Stimulated activated CD4-positive, alpha-beta T cell treated with anti-CD3 and anti-CD28 coated beads, TNF-alpha, amount 100 ng/mL, for 48 hours (primary cell): ENCODE measurements around the gene TMPRSS3.

Experiments
- DNase-seq, 3 donors: peaks; one replicate each; pipeline ENCODE4 v3.0.0-alpha.2; 2020; ENCODE audit warnings: low read depth in 3 of 3

TMPRSS3 gene

DNA sequence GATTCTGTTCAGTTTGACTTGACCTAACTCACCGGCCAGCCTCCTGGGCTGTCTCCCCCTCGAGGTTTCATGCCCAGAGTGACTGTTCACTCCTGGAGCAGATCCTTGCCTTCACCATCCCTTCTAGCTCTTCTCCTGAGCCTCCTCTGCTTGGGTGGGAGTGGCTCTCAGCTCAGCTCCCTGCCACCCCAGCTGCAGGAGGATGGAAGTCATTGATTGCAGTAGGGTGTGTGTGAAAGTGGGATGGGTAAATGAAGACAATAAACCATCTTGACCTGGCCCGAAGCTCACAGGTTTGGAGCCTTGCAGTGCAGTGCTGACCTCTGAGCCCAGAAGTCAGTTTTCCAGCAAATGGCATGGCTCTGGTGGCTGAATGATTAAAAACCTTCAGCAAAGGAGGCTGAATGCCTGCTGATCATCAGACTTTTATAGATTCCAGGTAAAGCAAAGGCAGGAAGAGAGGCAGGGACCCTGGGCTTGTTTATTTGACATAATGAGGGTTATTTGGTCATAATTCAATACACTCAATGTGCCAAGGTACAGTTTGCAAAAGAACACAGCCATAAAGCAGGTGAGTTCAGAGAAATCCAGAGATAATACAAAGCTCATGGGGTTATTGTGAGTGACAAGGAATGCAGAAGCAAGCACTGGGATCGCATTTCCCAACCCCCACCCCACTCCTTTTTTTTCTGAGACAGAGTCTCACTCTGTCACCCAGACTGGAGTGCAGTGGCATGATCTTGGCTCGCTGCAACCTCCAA is 63.1 kb downstream of the TMPRSS3 start:
- DNase-seq = no peak

DNA sequence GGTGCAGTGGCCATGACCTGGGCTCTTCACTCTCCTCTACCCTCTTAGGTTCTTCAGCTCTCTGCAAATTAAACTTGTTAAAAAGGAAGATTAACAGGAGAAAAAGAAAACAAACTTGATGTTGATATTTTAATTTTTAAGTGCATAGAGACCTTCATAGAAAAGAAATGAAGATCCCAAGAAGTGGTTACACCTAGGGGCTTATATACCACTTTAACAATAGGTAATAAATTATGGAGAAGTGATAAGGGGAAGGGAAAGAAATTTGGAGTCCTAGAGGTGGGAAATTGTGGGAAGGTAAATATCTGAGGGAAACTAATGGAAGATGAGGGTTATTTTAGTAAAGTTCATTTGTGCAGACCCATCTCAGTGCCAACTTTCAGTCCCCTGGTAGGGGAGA is 64.2 kb downstream of the TMPRSS3 start:
- no peak for DNase-seq

DNA sequence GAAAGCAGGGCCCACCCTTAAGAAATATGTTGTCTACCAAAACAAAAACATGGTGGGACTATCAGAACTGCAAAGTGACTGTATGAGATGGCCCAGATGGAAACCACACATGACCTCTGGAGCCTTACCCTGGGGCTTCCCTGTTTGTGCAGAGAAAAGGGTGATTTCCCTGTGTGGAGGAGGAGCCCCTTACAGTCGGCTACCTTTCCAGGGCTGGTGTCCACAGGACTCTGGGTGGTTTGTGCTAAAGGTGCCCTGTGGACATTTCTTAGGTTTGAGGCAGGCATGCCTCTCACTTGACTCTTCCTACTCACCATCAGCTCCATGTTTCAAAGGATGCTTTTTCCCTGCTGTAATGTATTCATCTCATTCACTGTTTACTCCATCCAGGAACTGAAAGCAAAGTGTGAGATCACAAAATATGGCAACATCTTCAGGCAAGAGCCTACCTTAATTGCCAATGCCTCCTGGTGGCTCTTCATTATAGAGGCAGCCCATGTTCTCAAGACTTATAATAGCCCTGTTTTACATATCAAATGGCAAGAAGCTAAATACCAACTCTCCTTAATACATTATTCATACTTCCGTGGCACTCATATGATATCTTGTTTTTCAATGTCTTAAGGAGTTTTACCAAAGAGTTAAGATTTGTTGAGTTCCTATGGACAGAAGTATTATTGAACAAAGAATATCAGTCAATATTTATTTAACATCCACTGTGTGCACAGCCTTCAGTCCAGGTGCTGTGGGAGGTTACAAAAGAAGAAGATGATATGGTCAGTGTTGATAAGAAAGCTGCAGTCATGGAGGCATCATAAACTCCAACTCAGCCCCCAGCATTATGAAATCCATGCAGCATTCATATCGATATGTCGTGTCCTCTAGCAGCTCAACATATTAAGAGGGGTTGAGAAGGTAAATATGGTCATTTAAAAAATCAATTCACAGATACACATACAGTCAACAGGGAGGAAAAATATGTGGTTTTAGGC is 65.2 kb downstream of the TMPRSS3 start:
- DNase-seq = no peak

DNA sequence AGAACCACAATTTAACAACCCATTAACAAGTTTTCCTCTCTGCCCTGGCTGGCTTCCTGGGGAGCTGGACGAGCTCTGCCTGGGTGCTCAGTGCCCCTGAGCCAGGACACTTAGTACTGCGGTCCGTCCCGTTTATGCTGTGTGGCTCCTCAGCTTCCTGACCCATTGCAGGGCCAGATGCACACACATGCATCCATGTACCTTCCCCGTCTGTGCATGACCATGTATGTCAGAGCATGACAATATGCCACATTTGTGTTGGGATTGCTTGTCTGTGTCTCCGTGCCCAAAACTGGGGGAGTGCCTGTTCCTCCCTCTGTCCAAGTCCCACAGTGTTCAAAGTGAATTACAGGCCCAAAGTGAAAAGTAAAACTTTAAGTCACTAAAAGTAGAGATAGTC is 71.0 kb downstream of the TMPRSS3 start:
- DNase-seq = no peak
